Erythroblast (primary cell): ENCODE results near the gene SRPRA.

Source experiments
- DNase-seq, 2 experiments: peaks; one replicate each; lab custom pipeline; 2025; lab: John Stamatoyannopoulos, UW
- GATA1 ChIP-seq: IDR thresholded peaks from 2 replicates; pipeline ENCODE4 v1.6.1; 2011; ENCODE audit warnings: low read depth, mild to moderate bottlenecking, control low read depth, low read length, moderate library complexity
- POLR2A ChIP-seq: IDR thresholded peaks from 2 replicates; pipeline ENCODE4 v1.6.1; 2011; ENCODE audit warnings: mild to moderate bottlenecking, low read length

Gene SRPRA

DNA sequence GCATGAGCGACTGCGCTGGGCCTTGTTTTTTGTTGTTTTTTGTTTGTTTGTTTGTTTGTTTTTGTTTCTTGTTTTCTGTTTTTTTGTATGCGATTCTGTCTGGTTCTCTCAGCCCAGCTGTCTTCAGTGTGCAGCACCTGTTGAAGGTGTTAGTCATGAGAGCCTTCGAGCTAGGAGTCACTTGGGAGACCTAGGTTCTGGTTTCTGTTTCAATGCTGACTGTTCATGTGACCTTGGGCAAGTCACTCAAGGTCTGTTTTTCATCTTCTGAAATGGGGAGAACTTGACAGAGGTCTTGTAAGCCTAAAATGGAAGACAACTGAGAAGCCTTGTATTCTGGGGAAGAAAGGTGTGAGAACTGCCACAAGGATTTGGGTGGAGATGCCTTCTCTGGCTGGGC lies 37.0 kb upstream of the SRPRA start:
- TF ChIP-seq GATA1 (no peak), POLR2A (no peak)
- no peak for DNase-seq

DNA sequence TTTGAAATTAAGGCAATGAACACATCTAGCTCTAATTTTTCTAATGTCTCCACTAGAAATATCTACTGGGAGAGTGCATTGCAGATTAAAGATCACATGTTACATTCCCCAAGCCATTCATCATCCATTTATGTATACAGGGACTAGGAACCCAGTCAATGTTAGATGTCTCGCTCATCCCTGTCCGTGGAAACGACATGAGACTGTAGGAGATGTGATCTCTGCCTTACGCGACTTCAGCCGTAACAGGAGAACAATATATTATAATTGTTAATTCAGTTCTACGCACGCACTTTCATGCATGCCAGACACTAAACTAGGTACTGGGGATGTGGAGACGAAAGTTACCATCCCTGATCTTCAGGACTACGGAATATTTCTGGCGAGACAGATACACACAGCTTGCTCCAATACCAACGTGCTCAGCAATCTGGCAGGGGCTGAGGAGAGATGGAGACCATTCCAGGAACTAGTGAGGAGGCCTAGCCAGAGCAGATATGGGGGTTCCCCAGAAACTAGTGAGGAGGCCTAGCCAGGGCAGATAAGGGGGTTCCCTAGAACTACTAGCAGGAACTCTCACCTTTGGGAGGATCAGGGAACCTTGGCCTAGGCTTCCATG lies 35.9 kb upstream of the SRPRA start:
- peak in 1 of 2 experiments; percentile 47 for DNase-seq

DNA sequence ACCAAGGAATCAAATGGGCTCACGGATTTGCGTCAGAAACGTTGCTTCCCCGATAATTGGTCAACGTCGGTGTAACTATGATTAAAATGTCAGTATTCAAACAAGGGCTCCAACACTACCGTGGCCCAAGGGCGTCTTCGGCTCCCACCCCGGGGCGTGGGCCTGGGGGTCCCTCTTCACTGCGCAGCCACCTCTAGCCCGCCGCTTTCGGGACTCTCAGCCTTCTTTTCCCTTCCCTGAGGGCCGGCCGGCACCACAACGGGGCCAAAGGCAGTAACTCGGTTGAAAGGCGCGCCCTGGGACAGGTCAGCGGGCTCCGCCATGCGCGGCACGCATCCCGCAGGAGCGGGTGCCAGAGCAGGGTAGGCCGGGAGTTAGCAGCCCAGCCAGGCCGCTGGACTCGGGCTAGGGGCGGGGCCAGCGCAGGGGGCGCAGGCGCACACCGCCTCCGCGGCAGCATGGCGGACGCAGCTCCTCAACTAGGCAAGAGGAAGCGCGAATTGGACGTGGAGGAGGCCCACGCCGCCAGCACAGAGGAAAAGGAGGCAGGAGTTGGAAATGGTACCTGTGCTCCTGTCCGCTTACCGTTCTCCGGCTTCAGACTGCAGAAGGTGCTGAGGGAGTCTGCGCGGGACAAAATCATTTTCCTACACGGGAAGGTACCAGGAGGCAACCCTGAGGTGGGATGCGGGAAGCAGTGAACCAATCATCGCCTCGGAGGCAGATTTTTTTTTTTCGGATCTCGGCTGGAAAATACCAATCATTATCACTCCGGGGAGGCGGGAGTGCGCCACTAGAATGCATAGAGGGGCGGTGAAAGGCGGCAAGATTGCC lies 35.1 kb upstream of the SRPRA start, which contains the start of gene DCPS:
TSS of gene DCPS (plus strand) at position 438 of the 834 bp plus-strand sequence. CDS start at position 459, 21 bp downstream.
- TF ChIP-seq GATA1 (no peak), POLR2A (peak; percentile 93)

More for the DNA sequence above, 35.9 kb upstream of the SRPRA start:
- no peak for TF ChIP-seq GATA1
- TF ChIP-seq POLR2A = no peak

DNA sequence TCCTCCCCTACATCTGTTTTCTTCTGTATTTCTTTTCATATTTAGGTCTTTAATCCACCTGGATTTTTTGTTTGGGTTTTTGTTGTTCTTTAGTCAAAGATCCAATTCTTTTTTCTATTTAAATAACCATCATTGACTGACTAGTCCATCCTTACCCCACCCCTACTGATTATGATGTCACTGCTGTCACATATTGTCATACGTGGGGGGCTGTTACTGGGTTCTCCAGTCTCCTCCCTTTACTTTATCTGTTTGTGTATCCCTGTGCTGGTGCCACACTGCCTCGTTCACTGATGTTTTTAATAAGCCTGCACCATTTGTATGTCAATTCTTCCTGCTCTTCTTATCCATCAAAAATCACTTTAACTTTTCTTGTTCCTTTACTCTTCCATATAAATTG lies 28.3 kb upstream of the SRPRA start:
- no peak for DNase-seq
- TF ChIP-seq POLR2A = no peak
- no peak for TF ChIP-seq GATA1

More for the DNA sequence above, 35.1 kb upstream of the SRPRA start, which contains the start of gene DCPS:
- DNase-seq = peak; percentile 89 to 92

DNA sequence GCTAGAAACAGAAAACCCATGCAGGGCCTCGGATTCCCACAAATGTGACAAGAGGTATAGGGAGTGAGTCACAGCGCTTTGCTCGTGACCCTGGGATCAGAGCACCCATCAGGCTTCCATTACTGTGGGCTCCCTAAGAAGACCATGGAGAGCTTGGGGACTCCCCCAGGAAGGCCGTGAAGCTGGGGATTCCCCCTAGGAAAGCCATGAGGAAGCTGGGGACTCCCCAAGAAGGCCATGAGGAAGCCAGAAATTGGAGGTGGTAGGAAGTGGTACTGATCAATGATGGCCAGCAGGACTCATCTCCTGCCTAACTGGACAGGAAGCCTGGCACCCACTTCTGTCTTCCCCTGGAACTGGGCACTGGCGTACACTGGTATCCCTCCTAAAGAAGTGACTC lies 25.0 kb upstream of the SRPRA start:
- no peak for DNase-seq
- TF ChIP-seq POLR2A (no peak), GATA1 (no peak)

DNA sequence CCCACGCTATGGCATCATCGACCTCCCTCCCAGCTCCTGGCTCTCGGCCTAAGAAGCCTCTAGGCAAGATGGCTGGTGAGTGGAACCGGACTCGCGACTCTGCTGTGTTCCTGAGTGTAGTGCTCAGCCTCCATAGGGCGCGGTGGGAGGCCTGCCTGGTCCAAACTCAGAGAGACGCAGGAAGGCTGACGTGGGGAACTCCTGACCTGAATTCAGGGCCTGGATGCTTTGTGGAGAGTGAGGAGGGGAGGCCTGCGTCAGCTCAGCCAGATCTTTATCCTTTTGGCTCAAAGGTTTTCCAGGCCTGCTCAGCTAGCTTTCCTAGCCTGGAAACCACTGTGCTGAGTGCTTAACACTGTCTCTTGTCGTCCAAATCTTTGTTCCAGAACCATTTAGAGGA lies 22.2 kb upstream of the SRPRA start:
- TF ChIP-seq GATA1 (no peak), POLR2A (no peak)
- no peak for DNase-seq

DNA sequence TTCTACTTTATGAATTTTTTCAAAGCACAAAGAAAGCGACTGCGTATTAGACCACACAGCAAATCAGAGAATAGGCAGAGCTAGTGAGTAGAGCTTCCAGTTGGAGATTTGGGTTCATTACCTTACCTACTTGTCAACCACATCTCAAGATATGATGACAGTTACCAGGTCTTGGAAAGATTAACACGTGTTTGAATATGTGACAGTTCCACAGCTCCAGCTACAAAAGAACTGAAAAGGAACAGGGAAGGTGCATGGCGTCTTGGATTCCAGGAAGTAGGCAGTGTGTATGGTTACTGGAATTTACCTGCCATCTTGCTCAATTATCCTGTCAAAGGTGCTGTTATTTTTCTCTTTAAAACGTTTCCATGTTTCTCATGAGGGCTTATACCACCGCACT lies 19.5 kb upstream of the SRPRA start:
- TF ChIP-seq GATA1 (no peak), POLR2A (no peak)
- DNase-seq = no peak

DNA sequence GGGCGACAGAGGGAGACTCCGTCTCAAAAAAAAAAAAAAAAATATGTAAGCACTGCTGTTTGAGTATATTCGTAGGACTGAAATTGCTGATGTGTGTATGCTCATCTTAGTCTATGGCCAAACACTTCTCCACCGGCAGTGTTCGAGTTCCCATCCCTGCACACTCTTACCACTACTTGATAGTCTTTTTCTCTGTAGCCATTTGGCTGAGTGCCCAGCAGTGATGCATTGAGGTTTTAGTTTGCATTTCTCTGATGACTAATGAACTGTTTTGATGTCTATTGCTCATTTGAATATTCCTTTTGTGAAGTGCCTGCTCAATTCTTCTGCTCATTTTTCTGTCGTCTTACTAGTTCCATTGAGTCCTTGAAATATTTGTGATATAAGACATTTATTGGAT lies 16.1 kb upstream of the SRPRA start:
- TF ChIP-seq POLR2A = no peak
- no peak for TF ChIP-seq GATA1
- DNase-seq = peak; percentile 65 to 80

DNA sequence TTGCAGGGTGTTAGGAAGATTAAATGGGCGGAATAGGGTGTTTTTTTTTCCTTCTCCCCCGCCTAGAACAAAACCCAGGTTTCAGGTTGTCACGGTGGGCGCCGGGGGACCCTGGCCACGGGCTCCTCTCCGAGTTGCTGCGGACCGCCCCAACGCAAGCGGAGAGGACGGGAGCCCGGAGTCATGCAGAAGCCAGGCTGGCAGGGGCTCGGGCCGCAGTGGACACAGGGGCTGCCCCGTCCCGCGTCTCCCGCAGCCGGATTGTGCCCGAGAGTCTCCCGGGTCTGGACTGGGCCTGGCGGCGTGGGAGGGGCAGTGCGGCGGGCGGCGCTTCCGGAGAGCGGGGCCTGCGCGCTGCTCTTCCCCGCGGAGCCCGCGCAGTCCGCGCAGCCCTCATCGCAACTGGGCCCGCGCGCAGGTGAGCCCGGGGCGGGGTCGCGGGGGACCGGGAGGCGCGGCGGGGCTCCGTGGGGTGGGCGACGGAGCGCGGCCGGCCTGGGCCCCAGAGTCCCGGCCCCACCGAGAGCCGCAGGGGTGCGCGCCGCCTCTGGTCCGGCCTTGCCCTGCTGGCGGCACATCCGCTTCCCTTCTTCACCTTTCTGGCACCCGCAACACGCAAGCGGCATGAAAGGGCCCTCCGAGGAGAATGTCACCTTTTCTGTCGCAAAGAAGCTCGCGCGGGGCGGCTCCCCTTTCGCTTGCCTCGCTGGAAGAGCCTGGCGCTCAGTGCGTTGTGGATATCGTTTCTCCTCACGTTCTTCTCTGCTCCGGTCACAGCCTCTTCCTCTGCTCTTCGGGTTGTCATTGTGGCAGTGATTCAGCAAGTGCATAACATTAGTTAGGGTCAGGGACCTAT lies 14.3 kb upstream of the SRPRA start, which contains the start of gene TIRAP:
TSS of gene TIRAP (plus strand) at position 358 of the 856 bp plus-strand sequence. CDS start 7,802 bp downstream, outside the sequence.
- DNase-seq = peak; percentile 57 to 65
- TF ChIP-seq GATA1 (no peak), POLR2A (peak; percentile 35)

DNA sequence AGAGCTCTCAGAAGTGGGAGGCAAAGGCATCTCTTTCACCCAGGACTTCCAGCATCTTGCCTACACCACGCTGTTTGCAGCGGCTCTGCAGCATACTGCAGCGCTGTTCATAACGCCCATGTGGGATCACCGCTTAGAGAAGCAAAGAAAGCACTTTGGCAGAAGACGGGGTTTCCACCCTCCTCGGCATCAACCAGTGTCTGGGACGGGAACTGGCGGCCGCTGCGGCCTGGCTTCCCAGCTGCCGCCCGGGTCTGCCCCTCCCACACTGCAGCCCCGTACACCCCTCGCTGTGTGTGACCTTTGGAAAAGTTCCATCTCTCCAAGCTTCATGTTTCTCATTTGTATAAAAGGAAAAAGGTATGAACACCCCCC lies 13.7 kb upstream of the SRPRA start:
- TF ChIP-seq POLR2A = no peak
- no peak for TF ChIP-seq GATA1
- peak; percentile 33 to 38 for DNase-seq

DNA sequence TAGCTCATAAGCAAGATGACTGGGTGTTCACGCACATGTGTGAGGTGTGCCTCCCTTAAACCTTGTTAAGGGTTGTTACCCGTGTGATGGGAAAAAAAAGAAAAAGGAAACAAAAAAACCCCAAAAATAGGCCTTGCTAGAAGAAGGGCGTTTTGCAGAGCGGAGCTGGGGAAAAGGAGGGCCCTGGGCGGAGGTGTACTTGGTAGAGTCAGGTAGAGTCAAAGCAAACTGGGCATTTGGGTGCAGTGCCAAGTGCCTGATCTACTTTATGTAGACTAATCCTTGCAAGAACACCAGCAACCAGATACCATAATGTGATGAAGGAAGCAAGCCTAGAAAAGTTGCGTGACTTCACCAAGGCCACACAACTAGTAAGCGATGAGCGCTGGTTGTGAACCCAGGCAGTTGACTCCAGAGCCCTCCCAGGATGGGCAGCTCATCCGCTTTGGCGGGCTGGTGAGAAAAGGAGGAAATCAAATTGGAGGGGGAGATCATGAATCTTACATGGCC lies 13.0 kb upstream of the SRPRA start:
- TF ChIP-seq GATA1 (no peak), POLR2A (no peak)
- DNase-seq = no peak

DNA sequence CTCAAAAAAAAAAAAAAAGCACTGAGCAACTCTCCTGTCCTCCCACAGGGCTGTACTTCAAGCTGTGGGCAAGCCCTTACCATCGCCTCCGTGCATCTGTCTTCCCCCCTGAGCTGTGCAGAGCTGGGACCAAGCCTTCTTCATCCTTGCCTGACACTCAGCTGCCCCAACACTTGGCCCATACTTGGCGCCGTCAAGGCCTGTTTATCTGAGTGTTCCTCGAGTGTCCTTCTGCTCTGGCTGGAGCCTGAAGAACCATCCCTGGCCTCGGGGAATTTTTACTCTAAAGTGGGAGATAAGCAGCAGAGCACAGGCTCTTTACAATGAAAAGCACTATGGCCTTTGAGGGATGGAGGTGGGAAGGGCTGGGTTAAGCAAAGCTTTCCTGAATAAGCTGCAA lies 12.6 kb upstream of the SRPRA start:
- DNase-seq = no peak
- no peak for TF ChIP-seq GATA1
- no peak for TF ChIP-seq POLR2A

DNA sequence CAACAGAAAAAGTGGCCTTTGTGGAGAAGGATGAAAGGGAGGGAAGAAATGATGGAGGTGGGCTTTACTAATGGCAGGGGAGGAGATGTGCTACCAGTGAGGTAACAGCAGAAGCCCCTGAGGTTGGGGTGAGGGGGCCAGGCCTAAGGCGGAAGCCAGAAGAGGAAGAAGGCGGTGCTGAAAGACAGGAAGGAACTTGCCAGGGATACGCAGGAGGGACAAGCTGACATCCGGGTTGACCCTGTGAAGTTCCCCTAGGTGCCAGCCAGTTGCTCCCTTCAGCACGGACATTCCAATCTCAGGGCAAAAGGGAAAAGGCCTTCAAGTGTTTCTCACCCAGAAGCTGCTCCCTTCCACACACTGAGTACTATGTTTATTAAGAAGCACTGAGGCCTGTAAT lies 11.9 kb upstream of the SRPRA start:
- TF ChIP-seq POLR2A (no peak), GATA1 (no peak)
- no peak for DNase-seq
